Activated T-helper 1 cell treated with anti-CD3 and anti-CD28 coated beads, Interleukin-2, amount 50 U/mL, for 16 hours (primary cell): ENCODE data around the gene MAGEA2.
"Not testable (repeated sequence)": the region's sequence is repeated elsewhere in the genome, so short reads cannot be mapped to it uniquely, and the experiment has no call there.

Source experiments
- DNase-seq, 2 donors: peaks; one replicate each; pipeline ENCODE4 v3.0.0-alpha.2; 2020; ENCODE audit warnings: low read depth in 1 of 2, low spot score in 1 of 2

Gene MAGEA2

GRCh38 chrX:152713195-152713594 lies 40.4 kb downstream of the MAGEA2 start:
- not testable (repeated sequence) for DNase-seq

- DNase-seq: not testable (repeated sequence)
Observed at GRCh38 chrX:152709173-152709572, 44.5 kb downstream of the MAGEA2 start, which contains the start of gene CSAG2. Gene CSAG2 (minus strand): TSS chrX:152709273. CDS start chrX:152709112, 161 bp downstream.

- DNase-seq: not testable (repeated sequence)
Observed at GRCh38 chrX:152706500-152706899, 47.1 kb downstream of the MAGEA2 start.

DNA sequence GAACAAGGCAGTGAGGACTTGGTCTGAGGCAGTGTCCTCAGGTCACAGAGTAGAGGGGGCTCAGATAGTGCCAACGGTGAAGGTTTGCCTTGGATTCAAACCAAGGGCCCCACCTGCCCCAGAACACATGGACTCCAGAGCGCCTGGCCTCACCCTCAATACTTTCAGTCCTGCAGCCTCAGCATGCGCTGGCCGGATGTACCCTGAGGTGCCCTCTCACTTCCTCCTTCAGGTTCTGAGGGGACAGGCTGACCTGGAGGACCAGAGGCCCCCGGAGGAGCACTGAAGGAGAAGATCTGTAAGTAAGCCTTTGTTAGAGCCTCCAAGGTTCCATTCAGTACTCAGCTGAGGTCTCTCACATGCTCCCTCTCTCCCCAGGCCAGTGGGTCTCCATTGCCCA lies 53.3 kb downstream of the MAGEA2 start:
- not testable (repeated sequence) for DNase-seq
